ENCODE measurements around the gene POM121.
"Not testable (repeated sequence)": the region's sequence is repeated elsewhere in the genome, so short reads cannot be mapped to it uniquely, and the experiment has no call there.

POM121 gene

GRCh38 chr7:72924733-72925545, at the start of gene POM121:
Gene POM121, plus strand, starts transcription at chr7:72925095. Its CDS starts 27 bp downstream, at chr7:72925122.
- DNase-seq (ENCODE audit: low spot score), result peak; percentile 90

- peak; percentile 46 for DNase-seq (ENCODE audit: low spot score)
Observed at GRCh38 chr7:72879079-72879736, 45.7 kb upstream of the POM121 start.

GRCh38 chr7:72879737-72880215, 45.1 kb upstream of the POM121 start:
- peak; percentile 29 for DNase-seq (ENCODE audit: low spot score)

- not testable (repeated sequence) for DNase-seq (ENCODE audit: low spot score)
Observed at GRCh38 chr7:72891750-72892149, 33.1 kb upstream of the POM121 start.

GRCh38 chr7:72904740-72905139, 20.2 kb upstream of the POM121 start:
- not testable (repeated sequence) for DNase-seq (ENCODE audit: low spot score)

GRCh38 chr7:72908422-72908821, 16.5 kb upstream of the POM121 start:
- DNase-seq (ENCODE audit: low spot score), result not testable (repeated sequence)

GRCh38 chr7:72911395-72911794, 13.5 kb upstream of the POM121 start:
- DNase-seq (ENCODE audit: low spot score), result not testable (repeated sequence)

- not testable (repeated sequence) for DNase-seq (ENCODE audit: low spot score)
Observed at GRCh38 chr7:72913750-72914149, 11.1 kb upstream of the POM121 start.

GRCh38 chr7:72914756-72915525, 10.0 kb upstream of the POM121 start:
- DNase-seq (ENCODE audit: low spot score), result peak; percentile 42

GRCh38 chr7:72919256-72919775, 5.6 kb upstream of the POM121 start:
- no peak for DNase-seq (ENCODE audit: low spot score)

- DNase-seq (ENCODE audit: low spot score), result no peak
Observed at GRCh38 chr7:72924386-72924732, 536 bp upstream of the POM121 start.

GRCh38 chr7:72925546-72926120, 738 bp downstream of the POM121 start:
- no peak for DNase-seq (ENCODE audit: low spot score)

GRCh38 chr7:72927791-72928190, 2.9 kb downstream of the POM121 start:
- not testable (repeated sequence) for DNase-seq (ENCODE audit: low spot score)

GRCh38 chr7:72928216-72928615, 3.3 kb downstream of the POM121 start:
- DNase-seq (ENCODE audit: low spot score), result not testable (repeated sequence)

- not testable (repeated sequence) for DNase-seq (ENCODE audit: low spot score)
Observed at GRCh38 chr7:72942022-72942705, 17.3 kb downstream of the POM121 start.

GRCh38 chr7:72942956-72943355, 18.1 kb downstream of the POM121 start:
- not testable (repeated sequence) for DNase-seq (ENCODE audit: low spot score)

- DNase-seq (ENCODE audit: low spot score), result not testable (repeated sequence)
Observed at GRCh38 chr7:72944937-72945336, 20.0 kb downstream of the POM121 start.

- DNase-seq (ENCODE audit: low spot score), result not testable (repeated sequence)
Observed at GRCh38 chr7:72945597-72945996, 20.7 kb downstream of the POM121 start.

- not testable (repeated sequence) for DNase-seq (ENCODE audit: low spot score)
Observed at GRCh38 chr7:72946130-72946745, 21.3 kb downstream of the POM121 start.

GRCh38 chr7:72948714-72949113, 23.8 kb downstream of the POM121 start:
- not testable (repeated sequence) for DNase-seq (ENCODE audit: low spot score)

GRCh38 chr7:72949276-72949675, 24.4 kb downstream of the POM121 start:
- not testable (repeated sequence) for DNase-seq (ENCODE audit: low spot score)

Data from hepatic stellate cell (primary cell).